MM.1S (cell line): ENCODE measurements around the gene PYGB.

Experiments used
- EZH2 ChIP-seq: fragments of 300-600 bp; sonication (generic); optimal IDR thresholded peaks from 2 replicates; pipeline ENCODE3; 2017; ENCODE audit warnings: low read depth, mild to moderate bottlenecking, antibody characterized with exemption, low read length, mixed read lengths
- EZH2phosphoT487 ChIP-seq: fragments of 300-600 bp; sonication (generic); IDR thresholded peaks from 2 replicates; pipeline ENCODE4 v1.6.1; 2018; ENCODE audit warnings: antibody characterized with exemption, low read length
- TF ChIP-seq, protein P1 (sequence below): fragments of 300-600 bp; sonication (generic); IDR thresholded peaks from 2 replicates; pipeline ENCODE4 v1.5.1; 2016; ENCODE audit warnings: antibody characterized with exemption, low read length, mixed read lengths

DNA sequence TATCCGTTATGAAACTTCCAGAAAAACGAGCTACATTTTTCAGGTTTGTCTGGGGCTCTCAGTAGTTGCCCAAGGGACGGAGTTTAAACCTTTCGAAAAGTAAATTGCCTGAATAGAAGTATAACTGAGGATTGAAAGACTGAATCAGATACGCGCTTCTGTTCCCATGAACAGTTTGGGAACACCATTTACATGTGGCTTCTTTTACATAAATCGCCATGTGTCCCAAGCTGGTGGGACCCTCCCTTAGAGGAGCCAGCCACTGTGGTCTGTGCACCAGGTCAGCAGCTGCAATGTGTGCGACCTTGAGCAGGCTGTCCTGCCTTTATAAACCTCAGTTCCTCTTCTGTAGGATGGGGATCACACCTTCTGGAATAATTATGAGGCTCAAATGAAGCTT is 41.3 kb upstream of the PYGB start:
- TF ChIP-seq, protein P1, sequence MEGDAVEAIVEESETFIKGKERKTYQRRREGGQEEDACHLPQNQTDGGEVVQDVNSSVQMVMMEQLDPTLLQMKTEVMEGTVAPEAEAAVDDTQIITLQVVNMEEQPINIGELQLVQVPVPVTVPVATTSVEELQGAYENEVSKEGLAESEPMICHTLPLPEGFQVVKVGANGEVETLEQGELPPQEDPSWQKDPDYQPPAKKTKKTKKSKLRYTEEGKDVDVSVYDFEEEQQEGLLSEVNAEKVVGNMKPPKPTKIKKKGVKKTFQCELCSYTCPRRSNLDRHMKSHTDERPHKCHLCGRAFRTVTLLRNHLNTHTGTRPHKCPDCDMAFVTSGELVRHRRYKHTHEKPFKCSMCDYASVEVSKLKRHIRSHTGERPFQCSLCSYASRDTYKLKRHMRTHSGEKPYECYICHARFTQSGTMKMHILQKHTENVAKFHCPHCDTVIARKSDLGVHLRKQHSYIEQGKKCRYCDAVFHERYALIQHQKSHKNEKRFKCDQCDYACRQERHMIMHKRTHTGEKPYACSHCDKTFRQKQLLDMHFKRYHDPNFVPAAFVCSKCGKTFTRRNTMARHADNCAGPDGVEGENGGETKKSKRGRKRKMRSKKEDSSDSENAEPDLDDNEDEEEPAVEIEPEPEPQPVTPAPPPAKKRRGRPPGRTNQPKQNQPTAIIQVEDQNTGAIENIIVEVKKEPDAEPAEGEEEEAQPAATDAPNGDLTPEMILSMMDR, result no peak
- TF ChIP-seq EZH2 (no peak), EZH2phosphoT487 (no peak)
